DOHH2 (cell line): ENCODE data around the gene RBPMS2.

Experiments used
- H3F3A ChIP-seq: fragments of 200-600 bp; sonication (generic), shearing (Covaris generic); 2 replicates; pipeline ENCODE4 v1.6.0; 2016; ENCODE audit warnings: antibody characterized with exemption, mild to moderate bottlenecking; ENCODE audit not compliant: control insufficient read depth, insufficient read depth
- H3K27ac ChIP-seq: fragments of 200-600 bp; sonication (generic); 2 replicates; pipeline ENCODE4 v1.5.1; 2014; ENCODE audit warnings: low read depth, mild to moderate bottlenecking, low read length, moderate library complexity
- H3K27me3 ChIP-seq: fragments of 200-600 bp; sonication (generic); 2 replicates; pipeline ENCODE4 v1.6.1; 2014; ENCODE audit warnings: mild to moderate bottlenecking, low read length, mixed read lengths; ENCODE audit not compliant: control insufficient read depth
- H3K36me3 ChIP-seq: fragments of 200-600 bp; sonication (generic); 2 replicates; pipeline ENCODE4 v1.6.1; 2014; ENCODE audit warnings: mild to moderate bottlenecking, low read length, moderate library complexity, mixed read lengths; ENCODE audit not compliant: control insufficient read depth
- H3K4me1 ChIP-seq: fragments of 200-600 bp; sonication (generic); 2 replicates; pipeline ENCODE4 v1.6.1; 2014; ENCODE audit warnings: mild to moderate bottlenecking, low read length, mixed read lengths; ENCODE audit not compliant: control insufficient read depth
- H3K4me2 ChIP-seq: fragments of 200-600 bp; sonication (generic); 2 replicates; pipeline ENCODE4 v1.6.0; 2014; ENCODE audit warnings: mild to moderate bottlenecking, low read length, moderate library complexity
- H3K4me3 ChIP-seq: fragments of 200-600 bp; sonication (generic); 2 replicates; pipeline ENCODE4 v1.5.1; 2014; ENCODE audit warnings: mild to moderate bottlenecking, low read length, mixed read lengths
- H3K79me2 ChIP-seq: fragments of 200-600 bp; sonication (generic); 2 replicates; pipeline ENCODE4 v1.6.1; 2014; ENCODE audit warnings: mild to moderate bottlenecking, low read length, mixed read lengths; ENCODE audit not compliant: control insufficient read depth
- H3K9me2 ChIP-seq: fragments of 200-600 bp; sonication (generic); replicated peaks from 2 replicates; pipeline ENCODE4 v1.6.1; 2014; ENCODE audit warnings: mild to moderate bottlenecking, low read length, mixed read lengths; ENCODE audit not compliant: control insufficient read depth
- H3K9me3 ChIP-seq: fragments of 200-600 bp; sonication (generic); 2 replicates; pipeline ENCODE4 v1.6.1; 2014; ENCODE audit warnings: antibody characterized with exemption, low read length, mixed read lengths; ENCODE audit not compliant: control insufficient read depth, insufficient read depth
- H4K20me1 ChIP-seq: fragments of 200-600 bp; sonication (generic); 2 replicates; pipeline ENCODE4 v1.6.0; 2014; ENCODE audit warnings: low read depth, mild to moderate bottlenecking, antibody characterized with exemption, low read length, moderate library complexity; ENCODE audit not compliant: control insufficient read depth, insufficient read depth
- EZH2phosphoT487 ChIP-seq: fragments of 200-600 bp; sonication (generic); IDR thresholded peaks from 2 replicates; pipeline ENCODE4 v1.6.1; 2017; ENCODE audit warnings: borderline replicate concordance, mild to moderate bottlenecking, antibody characterized with exemption, low read length, moderate library complexity, mixed read lengths
- TF ChIP-seq, protein P1 (sequence below): fragments of 200-600 bp; sonication (generic); IDR thresholded peaks from one replicate; pipeline ENCODE4 v1.5.1; 2014; ENCODE audit warnings: antibody characterized with exemption, mild to moderate bottlenecking, low read depth, low read length; ENCODE audit not compliant: poor library complexity, severe bottlenecking

Gene RBPMS2

DNA sequence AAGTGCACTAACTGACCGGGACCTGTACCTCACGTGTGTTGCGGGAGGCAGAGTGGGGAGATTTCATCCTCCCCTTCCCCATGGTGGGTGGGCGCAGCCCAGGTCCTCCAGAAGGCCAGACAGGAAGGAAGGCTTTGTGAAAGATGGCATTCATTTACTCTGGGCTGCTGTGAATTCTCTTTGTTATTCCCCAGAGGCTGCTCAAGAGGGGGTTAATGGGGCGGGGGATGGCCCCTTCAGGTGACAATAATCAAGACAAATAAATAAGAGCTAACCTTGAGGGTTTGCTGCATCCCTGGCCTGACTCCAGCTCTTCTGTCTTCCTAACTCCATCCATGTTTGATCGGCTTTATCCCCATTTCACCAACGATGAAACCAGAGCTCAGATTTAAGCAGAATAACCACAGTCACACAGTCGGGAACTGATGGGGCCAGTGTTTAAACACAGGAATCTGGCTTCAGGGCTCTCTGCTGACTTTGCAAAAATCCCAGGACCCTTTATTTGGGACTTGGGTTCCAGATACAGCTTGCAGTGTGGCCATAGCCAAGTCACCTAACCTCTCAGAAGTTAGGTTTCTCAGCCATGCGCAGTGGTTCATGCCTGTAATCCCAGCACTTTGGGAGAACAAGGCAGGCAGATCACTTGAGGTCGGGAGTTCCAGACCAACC lies 33.5 kb upstream of the RBPMS2 start:
- H3K9me2 ChIP-seq = no peaks in the 10 kb centered on the region
- H3K79me2 ChIP-seq = no peaks in the 10 kb centered on the region
- H3K27me3 ChIP-seq = peaks cover 6% of the 10 kb centered on the region; the same call in 1 of the 2 replicates
- H3K9me3 ChIP-seq = no peaks in the 10 kb centered on the region
- no peak overlapping the region for H3K4me2 ChIP-seq
- TF ChIP-seq, protein P1, sequence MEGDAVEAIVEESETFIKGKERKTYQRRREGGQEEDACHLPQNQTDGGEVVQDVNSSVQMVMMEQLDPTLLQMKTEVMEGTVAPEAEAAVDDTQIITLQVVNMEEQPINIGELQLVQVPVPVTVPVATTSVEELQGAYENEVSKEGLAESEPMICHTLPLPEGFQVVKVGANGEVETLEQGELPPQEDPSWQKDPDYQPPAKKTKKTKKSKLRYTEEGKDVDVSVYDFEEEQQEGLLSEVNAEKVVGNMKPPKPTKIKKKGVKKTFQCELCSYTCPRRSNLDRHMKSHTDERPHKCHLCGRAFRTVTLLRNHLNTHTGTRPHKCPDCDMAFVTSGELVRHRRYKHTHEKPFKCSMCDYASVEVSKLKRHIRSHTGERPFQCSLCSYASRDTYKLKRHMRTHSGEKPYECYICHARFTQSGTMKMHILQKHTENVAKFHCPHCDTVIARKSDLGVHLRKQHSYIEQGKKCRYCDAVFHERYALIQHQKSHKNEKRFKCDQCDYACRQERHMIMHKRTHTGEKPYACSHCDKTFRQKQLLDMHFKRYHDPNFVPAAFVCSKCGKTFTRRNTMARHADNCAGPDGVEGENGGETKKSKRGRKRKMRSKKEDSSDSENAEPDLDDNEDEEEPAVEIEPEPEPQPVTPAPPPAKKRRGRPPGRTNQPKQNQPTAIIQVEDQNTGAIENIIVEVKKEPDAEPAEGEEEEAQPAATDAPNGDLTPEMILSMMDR = no peak
- no peak for TF ChIP-seq EZH2phosphoT487
- no peaks in the 10 kb centered on the region for H3K36me3 ChIP-seq
- H4K20me1 ChIP-seq = no peaks in the 10 kb centered on the region
- peaks cover 16% of the 10 kb centered on the region for H3K4me1 ChIP-seq
- H3K4me3 ChIP-seq = no peak overlapping the region
- 0 out of 2 replicates have a peak, but pooled peaks cover 5% of the 10 kb centered on the region for H3F3A ChIP-seq
- no peak overlapping the region for H3K27ac ChIP-seq

DNA sequence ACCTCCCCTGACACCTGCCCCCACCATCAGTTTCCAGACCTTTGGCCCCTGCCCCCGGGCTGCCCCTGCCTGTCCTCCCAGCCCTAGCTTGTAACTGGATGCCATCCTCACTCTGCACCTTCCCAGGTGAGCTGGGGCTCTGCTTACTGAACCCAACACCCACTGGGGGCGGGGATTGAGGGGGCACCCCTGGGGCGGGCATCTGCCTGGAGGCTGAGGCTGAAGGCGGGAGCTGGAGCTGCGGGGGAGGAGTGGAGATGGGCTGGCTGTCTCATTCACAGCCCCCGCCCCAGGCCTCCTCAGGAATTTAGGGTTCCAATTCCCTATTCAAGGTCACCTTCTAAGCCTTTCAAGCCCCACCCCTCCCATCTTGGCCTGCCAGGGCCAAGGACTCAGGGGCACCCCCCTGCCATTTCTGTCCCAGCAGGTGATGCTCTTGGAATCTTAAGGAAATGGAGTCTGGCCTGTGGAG lies 32.4 kb upstream of the RBPMS2 start:
- Histone ChIP-seq H3K9me3 (no peaks in the 10 kb centered on the region), H3F3A (no peaks in the 10 kb centered on the region), H3K4me1 (peaks cover 5% of the 10 kb centered on the region), H3K36me3 (no peaks in the 10 kb centered on the region), H3K27ac (no peak overlapping the region), H3K27me3 (peaks cover 6% of the 10 kb centered on the region; the same call in 1 of the 2 replicates), H3K4me3 (no peak overlapping the region), H4K20me1 (no peaks in the 10 kb centered on the region), H3K79me2 (no peaks in the 10 kb centered on the region), H3K9me2 (no peaks in the 10 kb centered on the region), H3K4me2 (no peak overlapping the region)
- TF ChIP-seq EZH2phosphoT487 = no peak
- TF ChIP-seq, protein P1 = no peak

DNA sequence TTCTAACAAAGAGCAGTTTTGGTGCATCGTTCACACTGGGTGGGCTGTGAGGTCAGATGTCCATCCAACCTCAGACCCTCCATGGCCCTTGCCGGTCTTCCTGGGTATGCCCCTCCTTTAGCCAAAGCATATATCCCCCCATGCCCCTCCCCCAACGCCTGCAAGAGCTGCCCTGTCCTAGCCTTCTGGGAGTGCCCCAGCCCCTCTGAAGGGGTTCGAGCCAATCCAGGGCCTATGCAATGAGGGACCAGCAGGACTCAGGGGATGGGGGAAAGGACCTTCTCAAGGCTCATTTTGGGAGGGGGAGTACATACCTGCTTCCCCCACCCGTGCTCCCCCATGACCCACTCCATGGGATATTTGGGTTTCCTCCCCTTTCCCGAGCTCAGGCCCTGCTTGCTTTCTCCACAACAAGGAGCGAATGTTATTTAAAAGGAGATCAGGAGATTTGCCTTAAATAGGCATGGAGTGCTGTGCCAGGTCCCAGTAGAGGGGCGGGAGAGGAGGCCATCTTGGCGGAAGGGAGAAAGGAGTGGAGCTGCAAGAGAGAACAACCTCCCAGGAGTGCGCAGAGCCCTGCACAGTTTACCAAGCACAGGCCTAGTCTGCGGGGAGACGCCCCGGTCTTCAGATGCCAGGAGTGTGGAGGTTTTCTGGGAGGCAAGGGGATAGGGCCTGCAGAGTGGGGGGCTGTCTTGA lies 31.8 kb upstream of the RBPMS2 start:
- Histone ChIP-seq H4K20me1 (no peaks in the 10 kb centered on the region), H3K4me2 (no peak overlapping the region), H3K27ac (no peak overlapping the region), H3K27me3 (peaks cover 6% of the 10 kb centered on the region; the same call in 1 of the 2 replicates), H3K36me3 (no peaks in the 10 kb centered on the region), H3K9me3 (no peaks in the 10 kb centered on the region), H3K9me2 (no peaks in the 10 kb centered on the region), H3K4me1 (peaks cover 6% of the 10 kb centered on the region), H3K4me3 (no peak overlapping the region), H3F3A (no peaks in the 10 kb centered on the region), H3K79me2 (no peaks in the 10 kb centered on the region)
- no peak for TF ChIP-seq EZH2phosphoT487
- TF ChIP-seq, protein P1 = no peak
